GM12878 (cell line): ENCODE results near the gene OR1D2. TPM values are rescaled to one million over a fixed set of nuclear protein-coding genes. Genes with fewer than 3 reads are reported as not detected.

ENCODE experiments used
- ATAC-seq: fragments of 200-7000 bp; cut with Tn5 transposase; 3 replicates; pipeline ENCODE4 v1.9.1; 2020; ENCODE audit warnings: mild to moderate bottlenecking, moderate library complexity
- BruUV-seq: library from RNA; stranded (reverse); fragments of 400-500 nt; replicated peaks from 2 replicates; lab custom pipeline; 2021; lab: Mats Ljungman, UMichigan
- CTCF ChIA-PET: fragments of 300-600 bp; sonication (Branson Sonifier 250); formaldehyde crosslinking; extraction: SDS; loops from one replicate; lab custom pipeline; 2021; ENCODE audit warnings: inconsistent platforms; lab: Yijun Ruan, JAX
- POLR2A ChIA-PET: fragments of 350-600 bp; formaldehyde crosslinking; extraction: SDS; loops from one replicate; lab custom pipeline; 2021; ENCODE audit warnings: inconsistent platforms; lab: Charles Lee
- RAD21 ChIA-PET: fragments of 300-600 bp; sonication (Branson Sonifier 250); formaldehyde crosslinking; loops from one replicate; lab custom pipeline; 2023; ENCODE audit warnings: antibody characterized with exemption; ENCODE audit not compliant: unreplicated experiment; lab: Charles Lee
- SMC1A ChIA-PET: fragments of 300-600 bp; sonication (Branson Sonifier 250); formaldehyde crosslinking; loops from one replicate; lab custom pipeline; 2023; ENCODE audit not compliant: unreplicated experiment, uncharacterized antibody; lab: Charles Lee
- DNase-seq: peaks from one replicate; pipeline ENCODE4 v3.0.0-alpha.2; 2011; ENCODE audit warnings: low read depth, low spot score
- FAIRE-seq: peaks from 3 replicates; lab custom pipeline; 2011; peaks lifted over from hg19 to GRCh38; lab: Jason Lieb, UNC
- H2AFZ ChIP-seq: 2 replicates; pipeline ENCODE4 v1.6.0; 2011; ENCODE audit warnings: low read depth, low read length, control low read depth; ENCODE audit not compliant: control insufficient read depth
- H3K27ac ChIP-seq: 2 replicates; pipeline ENCODE4 v1.5.1; 2011; ENCODE audit warnings: control low read depth; ENCODE audit not compliant: control insufficient read depth, insufficient read depth
- H3K27me3 ChIP-seq, 2 experiments: replicated peaks in 1 of 2; 2 replicates each; pipeline versions ENCODE4 v1.6.0 to v1.6.1; 2011; ENCODE audit warnings: low read length in 1 of 2; ENCODE audit not compliant: control insufficient read depth in 2 of 2, insufficient read depth in 2 of 2
- H3K36me3 ChIP-seq, 2 experiments: 2 replicates each; pipeline ENCODE4 v1.5.1; 2011; ENCODE audit warnings: low read length in 1 of 2; ENCODE audit not compliant: control insufficient read depth in 2 of 2, insufficient read depth in 2 of 2
- H3K4me1 ChIP-seq: 2 replicates; pipeline ENCODE4 v1.6.1; 2011; ENCODE audit warnings: mild to moderate bottlenecking, low read length, moderate library complexity, mixed read lengths; ENCODE audit not compliant: control insufficient read depth, insufficient read depth
- H3K4me2 ChIP-seq: 2 replicates; pipeline ENCODE4 v1.6.0; 2011; ENCODE audit warnings: control low read depth; ENCODE audit not compliant: control insufficient read depth, insufficient read depth
- H3K4me3 ChIP-seq: fragments of 200-600 bp; sonication (generic); 2 replicates; pipeline ENCODE4 v1.5.1; 2016
- H3K79me2 ChIP-seq: 2 replicates; pipeline ENCODE4 v1.6.0; 2011; ENCODE audit warnings: low read length; ENCODE audit not compliant: control insufficient read depth, insufficient read depth
- H3K9ac ChIP-seq: 2 replicates; pipeline ENCODE4 v1.8.0; 2011; ENCODE audit warnings: low read length, control low read depth, mixed read lengths; ENCODE audit not compliant: control insufficient read depth, insufficient read depth
- H3K9me3 ChIP-seq: replicated peaks from 3 replicates; pipeline ENCODE4 v1.5.1; 2011; ENCODE audit warnings: mild to moderate bottlenecking, low read length; ENCODE audit not compliant: control insufficient read depth, insufficient read depth
- H4K20me1 ChIP-seq: 2 replicates; pipeline ENCODE4 v1.6.0; 2011; ENCODE audit not compliant: control insufficient read depth, insufficient read depth
- BACH1 ChIP-seq: fragments of 450-650 bp; IDR thresholded peaks from 2 replicates; pipeline ENCODE4 v1.6.1; 2017; ENCODE audit warnings: mild to moderate bottlenecking, borderline replicate concordance
- BRCA1 ChIP-seq: IDR thresholded peaks from 2 replicates; pipeline ENCODE4 v1.6.1; 2011; ENCODE audit warnings: low read depth, low read length, improper control_type of control experiment
- CHD2 ChIP-seq: IDR thresholded peaks from 2 replicates; pipeline ENCODE4 v1.6.1; 2011; ENCODE audit warnings: low read depth, low read length, improper control_type of control experiment, borderline replicate concordance
- CHD4 ChIP-seq: fragments of 200-600 bp; sonication (generic); IDR thresholded peaks from 2 replicates; pipeline ENCODE4 v1.6.1; 2016; ENCODE audit warnings: mild to moderate bottlenecking
- IRF3 ChIP-seq: fragments of 450-650 bp; IDR thresholded peaks from 2 replicates; pipeline ENCODE4 v1.6.1; 2014; ENCODE audit warnings: mild to moderate bottlenecking
- MEF2A ChIP-seq: IDR thresholded peaks from 2 replicates; pipeline ENCODE4 v1.6.1; 2011; ENCODE audit warnings: low read depth, mild to moderate bottlenecking, low read length, moderate library complexity; ENCODE audit not compliant: insufficient read depth
- MTA3 ChIP-seq: IDR thresholded peaks from 2 replicates; pipeline ENCODE4 v1.6.1; 2012; ENCODE audit warnings: low read length, inconsistent platforms, borderline replicate concordance
- NFYB ChIP-seq: IDR thresholded peaks from 2 replicates; pipeline ENCODE4 v1.6.1; 2011; ENCODE audit warnings: low read depth, mild to moderate bottlenecking, low read length, improper control_type of control experiment, moderate library complexity; ENCODE audit not compliant: insufficient read depth
- SP1 ChIP-seq: IDR thresholded peaks from one replicate; pipeline ENCODE4 v1.6.1; 2011; ENCODE audit warnings: low read depth, low read length
- TCF3 ChIP-seq: IDR thresholded peaks from 2 replicates; pipeline ENCODE4 v1.6.1; 2012; ENCODE audit warnings: low read depth, mild to moderate bottlenecking, low read length, borderline replicate concordance; ENCODE audit not compliant: insufficient read depth
- ZBTB40 ChIP-seq: fragments of 450-650 bp; IDR thresholded peaks from 2 replicates; pipeline ENCODE4 v1.6.1; 2016; ENCODE audit warnings: mild to moderate bottlenecking, moderate library complexity, borderline replicate concordance
- WGBS: methylation state at CpG from one replicate; pipeline ENCODE4 v1.1.6; 2016; ENCODE audit warnings: low lambda C conversion rate; ENCODE audit not compliant: insufficient replicate concordance, insufficient coverage; ENCODE audit errors: missing lambda C conversion rate; 5-methylcytosine and 5-hydroxymethylcytosine counted together
- in situ Hi-C: fragments of 300-500 bp; cut with MboI; formaldehyde crosslinking; loops from 9 replicates; pipeline ENCODE4 v1.14.3; 2018; ENCODE audit warnings: mixed read lengths
- intact Hi-C: fragments of 100-400 bp; cut with micrococcal nuclease; formaldehyde crosslinking; loops from one replicate; pipeline ENCODE4 v1.14.2; 2022; ENCODE audit not compliant: unreplicated experiment
- polyA plus RNA-seq, 11 experiments: library from polyadenylated mRNA; depleted of rRNA in 4 of 11; unstranded in 6 of 11; stranded (reverse) in 5 of 11; fragments of >200 nt; fragmentation: Nextera tagmentation in 4 of 11; fragmentation: Illumina TruSeq in 1 of 11; extraction: Ambion mirVana in 4 of 11; extraction: Trizol in 1 of 11; gene quantifications; 1 replicate in 1 of 11; 2 replicates in 10 of 11; pipeline versions ENCODE4 v1.2.1 to v1.2.3, GENCODE V29; 2011 to 2016; ENCODE audit warnings: inconsistent platforms in 2 of 11, missing spikeins in 2 of 11, low read depth in 1 of 11
- total RNA-seq, 4 experiments: library from RNA; depleted of rRNA in 3 of 4; stranded (reverse); fragments of >200 nt in 3 of 4; fragmentation: Illumina TruSeq in 1 of 4; extraction: Trizol in 1 of 4; gene quantifications; 2 replicates each; pipeline versions ENCODE4 v1.2.1 to v1.2.3, GENCODE V29; 2013 to 2021

The OR1D2 gene
- total and polyA plus RNA-seq, 10 of the 15 experiments (the other 5 are each of a cell fraction or from before 2014, with no cell fraction given), result not detected

DNA sequence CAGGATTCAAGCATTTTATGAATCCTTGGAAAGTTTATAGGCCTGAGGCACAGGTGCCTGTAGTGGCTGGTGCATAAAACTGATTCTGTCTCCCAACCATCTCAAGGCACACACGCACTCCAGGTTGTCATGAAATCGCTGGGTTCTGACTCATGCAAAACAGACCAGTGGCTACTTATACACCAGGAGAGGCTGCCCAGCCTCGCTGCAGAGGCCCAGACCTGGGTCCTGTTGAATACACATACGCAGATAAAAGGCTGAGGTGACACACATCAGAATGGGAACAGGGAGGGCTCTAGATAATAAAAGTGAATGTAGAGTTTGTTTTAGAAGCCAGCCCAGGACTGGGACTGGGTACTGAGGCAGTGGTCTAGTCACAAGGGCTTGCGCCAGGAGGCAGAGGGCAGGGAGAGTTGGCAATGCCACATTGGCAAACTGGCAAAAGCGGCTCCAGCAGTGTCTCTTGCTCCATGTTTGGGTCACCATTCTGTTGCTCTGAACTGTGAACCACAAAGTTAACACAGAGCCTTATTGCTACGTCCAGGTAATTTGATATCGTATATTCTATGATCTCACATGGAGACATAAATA, 54.4 kb downstream of the OR1D2 start (continued):
- no peak for TF ChIP-seq ZBTB40
- no peak for TF ChIP-seq MEF2A
- no peak for TF ChIP-seq NFYB

DNA sequence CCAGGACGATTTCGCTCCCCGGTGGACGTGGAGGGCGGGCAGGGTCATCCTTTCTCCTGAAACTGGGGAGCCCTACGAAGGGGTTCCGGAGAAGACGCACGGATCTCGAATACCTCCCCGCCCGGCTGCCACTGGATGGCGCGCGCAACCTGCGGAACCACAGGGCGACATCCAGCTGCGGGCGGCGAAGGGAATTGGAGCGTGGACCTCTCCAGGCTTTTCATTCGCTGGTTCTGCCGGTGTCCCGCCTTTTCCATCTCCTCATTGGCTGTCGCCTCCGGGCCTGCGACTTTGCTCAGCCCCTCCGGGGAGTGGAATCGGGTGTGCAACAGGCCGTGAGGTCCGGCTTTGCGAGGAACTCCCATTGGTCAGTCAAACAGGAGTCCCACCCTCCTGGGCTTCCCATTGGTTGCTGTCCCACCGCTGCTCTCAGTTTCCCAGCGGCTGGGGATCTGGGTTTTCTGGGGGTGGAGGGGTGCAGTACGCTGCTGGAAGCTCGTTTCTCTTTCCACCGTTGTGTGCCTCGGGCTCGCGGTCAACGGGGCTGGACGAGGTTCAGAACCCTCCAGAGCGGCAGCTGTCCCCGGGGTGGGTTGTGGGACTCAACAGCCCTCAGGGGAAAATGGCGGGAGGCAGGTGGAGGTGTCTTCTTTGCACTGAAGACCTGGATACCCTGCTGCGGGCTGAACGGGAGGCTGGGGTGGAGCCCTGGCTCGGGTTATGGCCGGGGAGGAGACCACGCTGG, 55.3 kb downstream of the OR1D2 start:
- CTCF ChIA-PET, result interaction anchor here (0.6 to 1.0 kb wide), 2 partner anchors 9 to 216 kb away, joined by 3 read pairs; no protein-coding TSS in a partner anchor
- FAIRE-seq (peak; percentile 49), DNase-seq (peak; percentile 78), ATAC-seq (peak; percentile 100)
- in situ Hi-C loops (no loop called here), intact Hi-C loops (loop anchor here (10.0 kb wide), 2 partner anchors 596 to 686 kb away; no protein-coding TSS in a partner anchor)
- H3K9ac ChIP-seq, result peak overlapping the region; percentile 37; the same call in 1 of the 2 replicates
- H3K4me1 ChIP-seq, result no peaks in the 10 kb centered on the region
- RAD21 ChIA-PET, result no interaction called here
- H3K79me2 ChIP-seq, result no peaks in the 10 kb centered on the region
- peak overlapping the region; percentile 62 for H3K4me3 ChIP-seq
- H3K27ac ChIP-seq, result no peak overlapping the region
- SMC1A ChIA-PET, result interaction anchor here (0.6 kb wide), 1 partner anchor 117 kb away, joined by 3 read pairs; no protein-coding TSS in a partner anchor
- H4K20me1 ChIP-seq, result no peaks in the 10 kb centered on the region
- peak overlapping the region; percentile 89 for H2AFZ ChIP-seq
- H3K4me2 ChIP-seq, result peak overlapping the region; percentile 88
- no TSS peak for BruUV-seq
- POLR2A ChIA-PET, result no interaction called here
- H3K9me3 ChIP-seq, result no peaks in the 10 kb centered on the region; the same call in 2 of the 3 replicates
- WGBS, result 9% methylated on average over 45 of the region's 50 CpGs
- H3K27me3 ChIP-seq, result no peaks in the 10 kb centered on the region
- no peaks in the 10 kb centered on the region for H3K36me3 ChIP-seq
- TF ChIP-seq TCF3 (peak; percentile 63; the same call in 1 of the 2 replicates), BRCA1 (no peak), MTA3 (no peak), CHD4 (no peak), ZBTB40 (peak; percentile 54; the same call in 1 of the 2 replicates), IRF3 (no peak), CHD2 (peak; percentile 65; the same call in 1 of the 2 replicates), SP1 (peak; percentile 94), BACH1 (no peak)
